GM23248 (cell line): ENCODE results near the gene PCBP3. TPM values are rescaled to one million over a fixed set of nuclear protein-coding genes. Genes with fewer than 3 reads are reported as not detected.

ENCODE experiments used
- DNase-seq: peaks from one replicate; pipeline ENCODE4 v3.0.0-alpha.2; 2015
- H2AFZ ChIP-seq: fragments of 200-600 bp; sonication (generic); 2 replicates; pipeline ENCODE4 v1.6.1; 2016; ENCODE audit warnings: antibody characterized with exemption
- H3F3A ChIP-seq: fragments of 200-600 bp; sonication (generic); 2 replicates; pipeline ENCODE4 v1.6.1; 2016; ENCODE audit warnings: mild to moderate bottlenecking, antibody characterized with exemption, mixed run types; ENCODE audit not compliant: insufficient read depth
- H3K27ac ChIP-seq: fragments of 200-600 bp; sonication (generic); 2 replicates; pipeline ENCODE4 v1.5.1; 2016; ENCODE audit warnings: mild to moderate bottlenecking
- H3K27me3 ChIP-seq: fragments of 200-600 bp; sonication (generic); replicated peaks from 2 replicates; pipeline ENCODE4 v1.6.1; 2016; ENCODE audit warnings: mild to moderate bottlenecking; ENCODE audit not compliant: insufficient read depth
- H3K36me3 ChIP-seq: fragments of 200-600 bp; sonication (generic); 2 replicates; pipeline ENCODE4 v1.6.1; 2016; ENCODE audit warnings: low read depth, mild to moderate bottlenecking
- H3K4me1 ChIP-seq: fragments of 200-600 bp; sonication (generic); 2 replicates; pipeline ENCODE4 v1.6.1; 2016; ENCODE audit warnings: mild to moderate bottlenecking; ENCODE audit not compliant: insufficient read depth
- H3K4me2 ChIP-seq: fragments of 200-600 bp; sonication (generic); one replicate; pipeline ENCODE4 v1.6.1; 2016; ENCODE audit warnings: mild to moderate bottlenecking; ENCODE audit not compliant: unreplicated experiment
- H3K4me3 ChIP-seq: fragments of 200-600 bp; sonication (generic); 2 replicates; pipeline ENCODE4 v1.5.1; 2016; ENCODE audit warnings: mild to moderate bottlenecking
- H3K79me2 ChIP-seq: fragments of 200-600 bp; sonication (generic); 2 replicates; pipeline ENCODE4 v1.6.1; 2016; ENCODE audit warnings: mild to moderate bottlenecking; ENCODE audit not compliant: insufficient read depth
- H3K9ac ChIP-seq: fragments of 200-600 bp; sonication (generic); 2 replicates; pipeline ENCODE4 v1.6.1; 2016; ENCODE audit warnings: mild to moderate bottlenecking
- H3K9me2 ChIP-seq: fragments of 200-600 bp; sonication (generic); 2 replicates; pipeline ENCODE4 v1.6.1; 2016; ENCODE audit warnings: mixed run types, mild to moderate bottlenecking, moderate library complexity; ENCODE audit not compliant: insufficient read depth
- H3K9me3 ChIP-seq: fragments of 200-600 bp; sonication (generic); one replicate; pipeline ENCODE4 v1.6.1; 2017; ENCODE audit warnings: low read depth
- H4K20me1 ChIP-seq: fragments of 200-600 bp; sonication (generic); 2 replicates; pipeline ENCODE4 v1.6.0; 2016; ENCODE audit not compliant: insufficient read depth
- EZH2 ChIP-seq: fragments of 200-600 bp; sonication (generic); IDR thresholded peaks from 2 replicates; pipeline ENCODE4 v1.6.1; 2018; ENCODE audit warnings: antibody characterized with exemption, mild to moderate bottlenecking; ENCODE audit not compliant: insufficient read depth, poor library complexity, severe bottlenecking
- EZH2phosphoT487 ChIP-seq: fragments of 200-600 bp; sonication (generic); IDR thresholded peaks from 2 replicates; pipeline ENCODE4 v1.6.1; 2018; ENCODE audit warnings: antibody characterized with exemption, moderate library complexity, mild to moderate bottlenecking, low read depth; ENCODE audit not compliant: insufficient read depth
- WGBS, 2 experiments: methylation state at CpG; one replicate each; pipeline ENCODE4 v1.1.6; 2015 to 2017; ENCODE audit warnings: low lambda C conversion rate in 2 of 2, low coverage in 1 of 2; ENCODE audit errors: missing lambda C conversion rate in 2 of 2; 5-methylcytosine and 5-hydroxymethylcytosine counted together
- in situ Hi-C: fragments of 300-500 bp; cut with MboI; formaldehyde crosslinking; loops from 2 replicates; pipeline ENCODE4 v1.15.0; 2020
- polyA plus RNA-seq: library from polyadenylated mRNA; unstranded; fragments of >200 nt; fragmentation: Nextera tagmentation; extraction: Ambion mirVana; gene quantifications from 2 replicates; pipeline ENCODE4 v1.2.1, GENCODE V29; 2016
- total RNA-seq: library from RNA; depleted of rRNA; stranded (reverse); fragments of >200 nt; shearing (Covaris generic); gene quantifications from 2 replicates; pipeline ENCODE4 v1.2.3, GENCODE V29; 2014

The PCBP3 gene
- total and polyA plus RNA-seq, 2 experiments from 2014 or later, result 0.32 to 1.3 TPM

DNA sequence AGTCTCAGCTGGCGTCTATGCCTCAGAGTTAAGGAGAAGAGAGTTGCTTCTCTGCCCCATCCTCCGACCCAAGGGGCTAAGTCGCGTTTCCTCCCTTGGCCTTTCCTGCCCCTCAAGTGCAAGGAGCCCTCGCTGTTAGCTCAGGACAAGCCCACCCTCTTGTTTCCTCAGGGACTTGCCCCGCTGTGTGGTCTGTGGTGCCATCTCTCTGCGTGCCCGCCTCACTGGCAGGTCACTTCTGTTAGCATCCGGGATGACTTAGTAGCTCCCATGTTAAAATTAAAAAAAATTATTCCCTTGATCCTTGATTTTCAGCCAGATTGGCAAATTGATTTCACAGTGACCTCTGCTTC, 96.5 kb downstream of the PCBP3 start:
- no peaks in the 10 kb centered on the region for H3K4me1 ChIP-seq
- 62 to 67% methylated on average over 9 of the region's 9 CpGs for WGBS, 2 experiments
- no peaks in the 10 kb centered on the region for H3K79me2 ChIP-seq
- DNase-seq, result no peak
- no peaks in the 10 kb centered on the region for H3K36me3 ChIP-seq
- in situ Hi-C loops, result no loop called here
- H3K9me3 ChIP-seq, result no peaks in the 10 kb centered on the region
- no peaks in the 10 kb centered on the region for H3F3A ChIP-seq
- no peak overlapping the region for H3K4me3 ChIP-seq
- TF ChIP-seq EZH2phosphoT487 (no peak), EZH2 (no peak)
- no peaks in the 10 kb centered on the region for H3K9me2 ChIP-seq
- no peak overlapping the region for H3K4me2 ChIP-seq
- H2AFZ ChIP-seq, result no peak overlapping the region
- H4K20me1 ChIP-seq, result no peaks in the 10 kb centered on the region
- no peak overlapping the region for H3K9ac ChIP-seq
- H3K27me3 ChIP-seq, result no peaks in the 10 kb centered on the region
- H3K27ac ChIP-seq, result no peak overlapping the region

DNA sequence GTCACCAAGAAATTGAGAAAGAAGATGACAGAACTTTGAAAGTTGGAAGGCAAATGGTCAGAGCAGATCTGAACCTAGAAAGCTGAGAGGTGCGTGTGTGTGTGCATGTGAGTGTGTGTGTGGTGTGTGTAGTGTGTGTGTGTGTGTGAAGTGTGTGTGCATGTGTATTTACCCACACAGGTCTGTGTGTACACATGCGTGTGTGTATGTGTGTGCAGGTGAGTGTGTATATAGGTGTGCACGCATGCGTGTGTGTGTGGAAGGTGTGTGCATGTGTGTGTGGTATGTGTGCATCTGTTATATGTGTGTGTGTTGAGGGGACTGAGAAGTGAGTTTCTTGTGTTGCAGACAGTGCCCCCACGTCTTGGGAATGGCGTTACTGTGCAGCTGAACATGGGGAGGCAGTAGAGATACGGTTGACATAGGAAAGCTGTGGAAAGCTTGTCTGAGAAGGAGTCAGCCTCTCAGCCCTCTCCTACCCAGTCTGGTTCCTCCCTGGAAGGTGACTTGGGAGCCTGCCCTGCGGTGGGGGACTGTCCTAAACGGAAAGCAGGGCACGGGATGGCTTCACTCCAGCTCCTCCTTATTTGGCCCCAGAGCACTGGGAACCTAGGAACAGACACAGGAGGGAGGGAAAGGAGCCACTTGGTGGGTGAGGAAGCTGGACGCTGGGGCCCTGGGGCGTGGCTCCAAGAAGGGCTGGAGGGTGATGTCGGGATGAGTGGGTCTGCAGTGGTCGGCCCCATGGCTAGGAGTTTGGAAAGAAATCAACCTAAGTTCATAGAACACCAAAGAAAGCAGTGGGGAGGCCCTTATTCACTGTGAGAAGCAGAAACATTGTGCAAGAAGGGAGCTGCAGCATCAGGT, 97.2 kb downstream of the PCBP3 start:
- TF ChIP-seq EZH2phosphoT487 (no peak), EZH2 (no peak)
- Histone ChIP-seq H4K20me1 (no peaks in the 10 kb centered on the region), H3K4me1 (no peaks in the 10 kb centered on the region), H3K9me2 (no peaks in the 10 kb centered on the region), H3K4me3 (no peak overlapping the region), H3K36me3 (no peaks in the 10 kb centered on the region), H3K79me2 (no peaks in the 10 kb centered on the region), H3K9ac (no peak overlapping the region), H3K4me2 (no peak overlapping the region), H3K27ac (no peak overlapping the region), H2AFZ (no peak overlapping the region), H3K27me3 (no peaks in the 10 kb centered on the region), H3F3A (no peaks in the 10 kb centered on the region), H3K9me3 (no peaks in the 10 kb centered on the region)
- WGBS, 2 experiments, result 49 to 55% methylated on average over 14 of the region's 14 CpGs
- no peak for DNase-seq
- in situ Hi-C loops, result no loop called here

DNA sequence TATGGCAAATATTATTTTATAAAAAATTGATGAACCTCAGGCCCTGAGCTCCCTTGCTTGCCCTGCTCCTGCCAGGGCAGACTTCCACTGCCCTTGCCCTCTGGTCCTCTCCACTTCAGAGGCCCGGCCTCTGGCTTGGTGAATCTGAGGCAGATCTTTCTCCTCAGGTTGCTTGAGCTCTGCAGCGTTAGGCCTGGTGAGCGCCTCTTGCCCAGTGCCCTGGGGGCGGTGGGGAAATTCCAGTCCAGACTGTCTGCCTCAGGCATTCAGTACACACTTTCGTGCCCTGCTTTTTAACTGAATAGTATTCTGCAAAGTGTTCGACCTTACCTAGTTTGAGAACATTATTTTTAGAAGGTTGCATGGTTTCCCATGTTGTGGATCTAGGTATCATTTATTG, 98.2 kb downstream of the PCBP3 start:
- in situ Hi-C loops, result no loop called here
- no peaks in the 10 kb centered on the region for H3F3A ChIP-seq
- WGBS, 2 experiments, result 67 to 70% methylated on average over 6 of the region's 6 CpGs
- no peak overlapping the region for H3K4me2 ChIP-seq
- no peak for DNase-seq
- H3K9ac ChIP-seq, result no peak overlapping the region
- no peak overlapping the region for H3K4me3 ChIP-seq
- no peaks in the 10 kb centered on the region for H4K20me1 ChIP-seq
- H3K36me3 ChIP-seq, result no peaks in the 10 kb centered on the region
- no peaks in the 10 kb centered on the region for H3K4me1 ChIP-seq
- TF ChIP-seq EZH2phosphoT487, result no peak
- no peak for TF ChIP-seq EZH2
- H3K27ac ChIP-seq, result no peak overlapping the region
- H2AFZ ChIP-seq, result no peak overlapping the region
- no peaks in the 10 kb centered on the region for H3K27me3 ChIP-seq
- H3K9me3 ChIP-seq, result no peaks in the 10 kb centered on the region
- no peaks in the 10 kb centered on the region for H3K9me2 ChIP-seq
- no peaks in the 10 kb centered on the region for H3K79me2 ChIP-seq

DNA sequence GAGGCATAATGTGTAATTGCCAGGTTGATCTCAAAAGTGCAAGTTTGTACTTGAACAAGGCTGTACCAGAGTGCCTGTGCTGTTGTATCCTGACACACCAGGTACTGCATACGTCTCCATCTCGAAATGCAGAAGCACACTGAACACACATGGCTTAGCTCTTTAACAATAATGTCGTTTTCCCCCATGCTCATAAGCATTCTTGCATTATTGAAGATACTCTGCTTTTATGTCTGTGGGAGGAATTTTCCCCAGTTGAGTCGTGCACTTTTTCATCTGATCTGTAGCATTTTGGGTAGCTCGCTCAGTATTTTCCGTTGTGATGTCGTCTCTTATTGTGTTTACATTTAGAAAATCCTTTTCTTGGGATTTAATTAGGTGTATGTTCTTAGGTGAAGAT, 98.7 kb downstream of the PCBP3 start:
- Histone ChIP-seq H3K9me3 (no peaks in the 10 kb centered on the region), H3K79me2 (no peaks in the 10 kb centered on the region), H2AFZ (no peak overlapping the region), H3K4me1 (no peaks in the 10 kb centered on the region), H4K20me1 (no peaks in the 10 kb centered on the region), H3K9ac (no peak overlapping the region), H3K27ac (no peak overlapping the region), H3F3A (no peaks in the 10 kb centered on the region), H3K27me3 (no peaks in the 10 kb centered on the region), H3K9me2 (no peaks in the 10 kb centered on the region), H3K4me2 (no peak overlapping the region), H3K4me3 (no peak overlapping the region), H3K36me3 (no peaks in the 10 kb centered on the region)
- 84% methylated on average over 7 of the region's 7 CpGs for WGBS, 2 experiments
- no peak for TF ChIP-seq EZH2phosphoT487
- no peak for TF ChIP-seq EZH2
- in situ Hi-C loops, result no loop called here
- DNase-seq, result no peak

DNA sequence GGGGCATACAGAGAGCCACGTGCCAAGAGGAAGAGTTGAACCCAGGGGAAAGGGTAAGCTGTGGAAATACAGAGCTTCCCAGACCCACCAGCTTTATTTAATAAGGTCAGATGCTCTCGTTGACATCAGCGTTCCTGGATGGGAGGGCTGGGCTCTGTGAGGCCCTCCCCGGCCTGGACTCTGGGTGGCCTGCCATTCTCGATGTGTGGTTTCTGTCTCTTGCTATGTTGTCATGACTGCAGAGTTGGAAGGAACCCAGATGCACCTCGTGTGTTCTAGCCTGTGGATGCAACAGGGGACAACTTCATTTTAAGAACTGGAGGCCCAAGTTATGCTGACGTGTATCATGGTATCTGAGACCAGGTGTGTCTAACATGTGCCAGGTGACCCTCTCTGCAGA, 101.7 kb downstream of the PCBP3 start:
- no peak overlapping the region for H3K27ac ChIP-seq
- in situ Hi-C loops, result no loop called here
- H3K79me2 ChIP-seq, result no peaks in the 10 kb centered on the region
- no peaks in the 10 kb centered on the region for H4K20me1 ChIP-seq
- no peak overlapping the region for H3K4me3 ChIP-seq
- no peak overlapping the region for H3K4me2 ChIP-seq
- no peaks in the 10 kb centered on the region for H3K9me2 ChIP-seq
- no peaks in the 10 kb centered on the region for H3K27me3 ChIP-seq
- H3F3A ChIP-seq, result no peaks in the 10 kb centered on the region
- WGBS, 2 experiments, result 67 to 69% methylated on average over 7 of the region's 7 CpGs
- H3K9me3 ChIP-seq, result no peaks in the 10 kb centered on the region
- no peak for DNase-seq
- H3K9ac ChIP-seq, result no peak overlapping the region
- H3K4me1 ChIP-seq, result peaks cover 3% of the 10 kb centered on the region; the same call in 1 of the 2 replicates
- TF ChIP-seq EZH2phosphoT487 (no peak), EZH2 (no peak)
- H2AFZ ChIP-seq, result no peak overlapping the region
- H3K36me3 ChIP-seq, result no peaks in the 10 kb centered on the region
